Dedifferentiated amniotic fluid mesenchymal stem cell (primary cell): ENCODE measurements around the gene LYRM2.

Source experiments
- DNase-seq: peaks from one replicate; pipeline ENCODE4 v3.0.0-alpha.2; 2016; ENCODE audit errors: extremely low spot score

Gene LYRM2

DNA sequence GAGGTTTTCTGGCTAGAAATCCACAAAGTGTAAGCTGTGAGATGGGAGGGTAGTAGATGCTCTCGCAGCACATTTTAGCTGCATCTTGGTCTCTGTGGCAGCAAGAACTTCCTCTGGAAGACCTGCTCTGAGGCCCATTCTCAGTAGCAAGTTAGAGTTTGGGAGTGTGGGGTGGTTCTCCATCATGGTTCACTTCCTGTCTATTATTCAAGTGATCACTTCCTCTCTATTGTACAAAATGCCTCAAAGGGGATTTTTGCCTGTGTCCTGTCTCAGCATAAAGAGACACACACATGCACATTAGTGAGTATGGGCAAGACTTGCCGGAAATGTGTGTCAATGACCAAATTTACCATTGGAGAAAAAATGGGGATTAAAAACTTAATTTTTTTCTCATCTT is 42.5 kb downstream of the LYRM2 start:
- no peak for DNase-seq

- no peak for DNase-seq
Measured at GRCh38 chr6:89591745-89592144, 46.8 kb downstream of the LYRM2 start.

DNA sequence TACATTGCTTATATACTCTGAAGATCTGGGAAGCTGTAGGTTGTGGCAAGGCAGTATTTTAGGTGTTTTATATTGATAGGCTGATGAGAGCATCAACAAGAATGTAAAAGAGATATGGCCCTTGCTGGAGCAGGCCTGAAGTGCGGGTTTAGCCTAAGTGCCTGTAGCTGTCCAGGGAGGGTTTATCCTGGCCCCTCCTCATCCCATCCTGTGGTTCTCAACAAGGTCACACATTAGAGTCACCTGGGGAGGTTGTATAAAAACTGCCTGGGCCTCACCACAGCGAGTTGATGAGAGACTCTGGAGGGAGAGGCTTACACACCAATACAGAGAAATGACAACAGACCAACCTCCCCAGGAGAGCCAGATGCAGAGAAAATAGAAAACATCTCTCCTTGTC is 48.4 kb downstream of the LYRM2 start:
- no peak for DNase-seq

GRCh38 chr6:89589297-89590025 is 49.1 kb downstream of the LYRM2 start:
- DNase-seq, result no peak

DNA sequence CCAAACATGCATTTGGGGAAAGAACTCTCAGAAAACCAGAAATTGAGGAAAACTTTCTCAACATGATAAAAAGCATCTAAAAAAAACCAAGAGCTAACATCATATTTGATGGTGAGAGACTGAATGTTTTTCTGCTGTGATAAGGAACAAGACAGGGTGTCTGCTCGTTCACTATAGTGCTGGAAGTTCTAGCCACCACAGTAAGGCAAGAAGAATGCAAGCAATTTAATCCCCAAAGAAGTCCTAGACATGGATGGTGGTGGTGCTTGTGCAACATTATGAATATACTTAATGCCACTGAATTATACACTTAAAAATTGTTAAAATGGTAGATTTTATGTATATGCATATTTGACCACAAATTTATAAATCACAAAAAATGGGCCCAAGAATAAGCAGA is 53.4 kb downstream of the LYRM2 start:
- DNase-seq, result peak; percentile 30

- no peak for DNase-seq
Measured at GRCh38 chr6:89584539-89584938, 54.0 kb downstream of the LYRM2 start.

DNA sequence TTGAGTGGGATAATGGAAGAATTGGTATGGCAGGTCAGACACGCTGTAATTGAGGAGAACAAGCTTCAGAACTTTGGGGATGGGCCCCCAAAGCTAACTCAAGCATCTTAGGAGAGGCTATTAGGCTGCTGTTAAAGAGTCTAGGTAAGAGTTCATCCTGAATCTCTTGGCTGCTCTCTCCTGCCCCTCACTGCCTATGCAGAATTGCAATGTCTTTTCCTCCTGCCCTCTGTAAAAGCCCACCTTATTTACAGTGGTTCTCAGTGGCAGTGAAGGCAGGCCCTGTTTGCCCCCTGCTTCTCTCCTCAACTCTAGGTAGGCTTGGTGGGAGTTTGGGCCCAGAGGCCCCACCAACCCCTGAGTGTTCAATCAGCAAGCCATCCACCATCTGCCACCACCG is 55.0 kb downstream of the LYRM2 start:
- no peak for DNase-seq

DNA sequence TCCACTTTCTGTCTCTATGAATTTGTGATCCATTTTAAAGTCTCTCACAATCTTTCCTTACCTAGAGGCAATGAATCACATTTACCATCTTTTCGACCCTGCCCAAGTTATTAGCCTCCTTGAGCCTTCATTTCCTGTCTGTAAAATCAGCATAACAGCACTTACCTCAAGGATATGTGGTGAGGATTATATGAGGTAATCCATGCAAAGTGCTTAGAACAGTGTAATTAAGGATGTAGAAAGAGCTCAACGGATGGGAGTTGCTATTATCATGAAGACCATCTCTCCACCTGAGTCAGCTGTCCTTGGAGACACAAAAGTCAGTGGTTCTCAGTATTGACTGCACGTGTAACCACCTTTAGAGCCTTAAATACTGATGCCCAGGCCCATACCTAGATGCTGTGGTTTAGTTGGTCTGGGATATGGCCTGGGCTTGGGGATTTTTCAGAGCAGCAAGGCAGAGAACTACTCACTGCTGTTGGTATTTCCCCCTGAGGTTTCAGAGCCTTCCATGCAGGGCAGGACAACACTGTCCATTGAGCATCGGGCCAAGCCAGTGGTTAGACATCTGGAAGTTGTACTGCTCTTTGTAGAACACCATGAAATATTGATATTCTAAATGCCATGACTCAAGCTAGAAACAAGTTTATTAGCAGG is 55.8 kb downstream of the LYRM2 start:
- DNase-seq, result no peak

DNA sequence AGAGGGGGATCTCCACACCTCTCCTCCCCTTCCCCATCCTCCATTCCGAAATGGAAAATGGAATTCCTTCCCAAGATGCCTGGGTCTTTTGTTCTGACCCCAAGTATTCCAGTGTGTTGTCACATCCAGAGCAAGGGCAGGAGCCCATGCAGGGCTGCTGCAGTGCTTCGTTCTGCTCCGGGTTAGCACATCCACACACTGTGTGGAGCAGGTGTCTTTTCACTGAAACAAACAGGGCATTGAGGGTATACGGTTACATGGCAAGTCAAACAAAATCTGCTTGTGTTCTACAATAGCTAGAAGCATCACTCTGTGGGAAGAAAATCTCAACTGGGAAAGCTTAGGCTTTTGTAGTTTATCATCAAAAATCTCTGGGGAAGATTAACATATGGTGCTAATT is 56.9 kb downstream of the LYRM2 start:
- DNase-seq, result no peak

GRCh38 chr6:89580997-89581666 is 57.4 kb downstream of the LYRM2 start:
- no peak for DNase-seq

DNA sequence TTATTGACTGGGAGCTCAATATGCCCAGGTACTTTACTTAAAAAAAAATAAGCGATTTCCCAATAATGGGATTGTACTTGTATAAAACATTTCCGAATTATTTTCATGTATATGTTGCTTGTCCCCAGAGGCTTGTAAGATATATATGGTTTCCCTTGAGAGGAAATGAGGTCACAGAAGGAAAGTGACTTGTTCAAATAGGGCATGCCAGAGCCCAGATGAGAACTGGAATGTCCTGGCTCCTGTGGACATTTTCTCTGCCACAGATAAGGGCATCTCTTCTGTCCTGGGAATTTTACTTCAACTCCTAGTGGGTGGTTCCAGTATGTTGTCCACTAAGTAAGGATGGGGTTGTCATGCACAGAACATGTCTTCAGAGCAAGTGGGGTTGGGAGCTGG is 63.0 kb downstream of the LYRM2 start:
- DNase-seq, result no peak

- DNase-seq, result no peak
Measured at GRCh38 chr6:89574910-89575561, 63.5 kb downstream of the LYRM2 start.

- DNase-seq, result no peak
Measured at GRCh38 chr6:89567630-89568390, 70.7 kb downstream of the LYRM2 start.

DNA sequence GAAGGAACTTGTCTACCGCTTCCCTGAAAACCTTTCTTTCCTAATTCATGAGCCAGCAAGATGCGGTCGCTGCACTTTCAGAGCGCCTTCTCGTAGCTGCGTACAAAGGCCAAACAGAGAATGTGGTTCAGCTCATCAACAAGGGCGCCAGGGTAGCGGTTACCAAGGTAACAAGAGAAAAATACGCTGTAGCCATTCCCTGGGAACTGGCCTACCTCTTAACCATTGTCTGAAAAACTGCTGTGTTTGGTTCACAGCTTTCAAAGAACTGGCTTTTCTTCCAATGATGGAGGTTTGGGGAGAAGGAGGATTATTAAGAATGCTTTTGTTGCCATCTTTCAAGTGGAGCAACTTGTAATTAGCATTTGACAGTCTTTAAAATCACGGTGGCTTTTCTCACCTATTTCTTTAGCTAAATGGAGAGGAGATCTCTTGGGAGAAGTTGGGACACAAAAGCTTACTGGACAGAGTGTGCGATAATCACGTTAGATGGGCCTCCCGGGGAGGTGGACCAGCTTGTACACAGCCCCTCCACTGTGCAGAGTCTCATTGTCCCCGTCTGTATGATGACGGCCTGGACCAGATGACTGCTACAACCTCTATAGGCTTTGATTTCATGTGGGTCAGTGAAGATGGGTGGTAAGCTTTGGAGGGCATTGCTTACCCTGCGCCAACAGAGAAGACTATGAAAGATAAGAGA is 71.5 kb downstream of the LYRM2 start:
- DNase-seq, result no peak

DNA sequence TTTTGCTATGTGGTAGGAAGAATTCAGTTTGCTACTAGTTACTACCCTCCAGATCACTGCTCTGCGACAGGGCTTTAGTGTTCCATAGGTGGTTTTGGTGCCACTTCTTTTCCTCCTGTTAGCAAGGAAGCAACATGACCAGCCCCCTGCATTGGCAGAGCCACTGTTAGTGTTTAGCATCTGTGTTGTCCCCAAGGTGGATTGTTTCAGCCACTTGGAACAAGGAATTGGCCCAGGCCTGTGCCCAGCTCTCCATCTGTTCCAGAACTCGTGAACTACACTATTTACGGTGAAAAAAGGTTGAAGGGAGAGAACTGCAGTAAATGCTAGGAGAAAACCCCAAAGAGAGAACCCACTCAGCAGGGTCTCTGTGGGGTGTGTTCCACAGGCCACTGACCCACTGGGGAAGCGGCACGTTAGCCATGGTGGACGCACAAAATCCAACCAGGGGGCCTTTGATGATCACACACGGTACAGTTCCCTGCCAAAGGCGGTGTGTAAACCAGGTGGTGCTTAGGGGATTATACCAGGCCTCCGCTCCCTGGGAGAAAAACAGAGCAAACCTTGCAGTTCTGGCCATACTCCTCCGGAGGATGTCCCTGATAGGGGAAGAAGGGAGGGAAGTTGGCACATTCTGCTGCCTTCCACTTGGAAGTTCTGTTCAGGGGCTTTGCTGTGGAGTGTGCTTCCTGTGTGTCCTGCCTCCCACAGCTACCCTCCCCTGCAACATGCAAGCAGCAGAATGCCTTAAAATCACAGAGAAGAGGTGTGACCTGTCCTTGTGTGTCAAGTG is 72.3 kb downstream of the LYRM2 start:
- DNase-seq, result no peak

- no peak for DNase-seq
Measured at GRCh38 chr6:89564752-89565427, 73.7 kb downstream of the LYRM2 start.

- no peak for DNase-seq
Measured at GRCh38 chr6:89563866-89564265, 74.7 kb downstream of the LYRM2 start.

DNA sequence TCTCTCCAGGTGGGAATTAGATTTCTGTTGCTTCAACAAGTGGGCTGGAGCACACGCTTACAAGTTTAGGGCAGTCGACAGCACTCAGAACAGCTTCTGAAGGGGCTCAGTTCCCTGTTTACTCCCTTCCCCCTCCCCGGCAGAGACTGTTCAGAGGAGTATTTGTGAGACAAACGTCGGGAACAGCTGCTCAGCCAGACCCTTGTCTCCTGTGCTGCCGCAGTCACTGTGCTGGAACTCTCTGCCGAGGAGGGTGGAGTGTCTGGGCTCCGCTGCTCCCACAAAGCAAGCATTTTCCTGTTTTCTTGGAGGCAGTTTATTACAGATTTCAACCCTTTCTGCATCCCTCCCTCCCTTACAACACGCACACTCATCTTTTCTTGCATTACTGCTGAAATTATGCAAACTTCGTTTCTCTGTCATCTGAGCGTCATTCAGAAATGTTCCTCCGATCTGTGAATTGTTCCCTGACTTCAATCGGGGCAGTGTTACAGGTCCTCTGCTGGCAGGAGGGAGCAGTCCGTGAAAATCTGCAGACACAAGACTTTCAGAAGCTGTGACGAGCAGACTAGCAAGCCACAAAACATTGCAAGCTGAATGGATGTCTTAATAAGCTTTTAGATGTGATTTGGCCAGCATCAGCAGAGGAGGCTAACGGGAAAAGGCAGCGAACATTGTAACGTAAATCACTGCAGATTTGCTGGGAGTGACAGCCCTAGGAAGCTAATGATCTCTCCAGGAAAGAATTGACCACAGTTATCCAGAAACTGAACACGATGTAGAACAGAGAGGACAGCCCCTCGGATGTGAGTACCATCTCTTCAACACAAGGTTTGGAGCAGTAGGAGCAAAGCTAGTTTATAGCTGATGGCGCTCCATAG is 76.2 kb downstream of the LYRM2 start:
- no peak for DNase-seq

- DNase-seq, result no peak
Measured at GRCh38 chr6:89559487-89559886, 79.1 kb downstream of the LYRM2 start.
